Smooth muscle cell (in vitro differentiated cells): ENCODE results near the gene GART. TPM values are rescaled to one million over a fixed set of nuclear protein-coding genes. Genes with fewer than 3 reads are reported as not detected.

Experiments
- DNase-seq: peaks from one replicate; lab custom pipeline; 2025; ENCODE audit not compliant: unreplicated experiment; lab: John Stamatoyannopoulos, UW
- H2AFZ ChIP-seq: fragments of 200-600 bp; sonication (generic); 2 replicates; pipeline ENCODE4 v1.6.0; 2016; ENCODE audit warnings: antibody characterized with exemption, low read depth, mild to moderate bottlenecking
- H3F3A ChIP-seq: fragments of 200-600 bp; sonication (generic); 2 replicates; pipeline ENCODE4 v1.6.0; 2017; ENCODE audit warnings: antibody characterized with exemption, low read depth
- H3K27ac ChIP-seq: fragments of 200-600 bp; sonication (generic); 2 replicates; pipeline ENCODE4 v1.5.1; 2016; ENCODE audit warnings: low read depth, mild to moderate bottlenecking
- H3K27me3 ChIP-seq: fragments of 200-600 bp; sonication (generic); 2 replicates; pipeline ENCODE4 v1.6.1; 2016; ENCODE audit warnings: low read depth, mild to moderate bottlenecking
- H3K36me3 ChIP-seq: fragments of 200-600 bp; sonication (generic); 2 replicates; pipeline ENCODE4 v1.5.1; 2016; ENCODE audit warnings: low read depth
- H3K4me1 ChIP-seq: fragments of 200-600 bp; sonication (generic); 2 replicates; pipeline ENCODE4 v1.5.1; 2016; ENCODE audit warnings: low read depth
- H3K4me2 ChIP-seq: fragments of 200-600 bp; sonication (generic); 2 replicates; pipeline ENCODE4 v1.6.0; 2016; ENCODE audit warnings: mild to moderate bottlenecking
- H3K4me3 ChIP-seq: fragments of 200-600 bp; sonication (generic); 2 replicates; pipeline ENCODE4 v1.5.1; 2016; ENCODE audit warnings: mild to moderate bottlenecking
- H3K79me2 ChIP-seq: fragments of 200-600 bp; sonication (generic); 2 replicates; pipeline ENCODE4 v1.6.0; 2016; ENCODE audit warnings: low read depth, mild to moderate bottlenecking
- H3K9ac ChIP-seq: fragments of 200-600 bp; sonication (generic); 2 replicates; pipeline ENCODE4 v1.6.0; 2016; ENCODE audit warnings: low read depth
- H3K9me3 ChIP-seq: fragments of 200-600 bp; sonication (generic); replicated peaks from 2 replicates; pipeline ENCODE4 v1.5.1; 2016; ENCODE audit warnings: low read depth
- H4K20me1 ChIP-seq: fragments of 200-600 bp; sonication (generic); 2 replicates; pipeline ENCODE4 v1.6.0; 2016; ENCODE audit warnings: low read depth
- CTCF ChIP-seq: fragments of 200-600 bp; sonication (generic); IDR thresholded peaks from 2 replicates; pipeline ENCODE4 v1.5.1; 2017; ENCODE audit warnings: borderline replicate concordance, mild to moderate bottlenecking, antibody characterized with exemption; ENCODE audit not compliant: insufficient read depth, poor library complexity, severe bottlenecking
- WGBS: methylation state at CpG from one replicate; pipeline ENCODE4 v1.1.7; 2016; ENCODE audit warnings: low lambda C conversion rate; 5-methylcytosine and 5-hydroxymethylcytosine counted together
- polyA plus RNA-seq: library from polyadenylated mRNA; unstranded; fragments of >200 nt; fragmentation: Nextera tagmentation; extraction: Ambion mirVana; gene quantifications from 2 replicates; pipeline ENCODE4 v1.2.1, GENCODE V29; 2016
- total RNA-seq: library from RNA; depleted of rRNA; stranded (reverse); fragments of >200 nt; gene quantifications from 2 replicates; pipeline ENCODE4 v1.2.3, GENCODE V29; 2014

The GART gene
- total and polyA plus RNA-seq, 2 experiments from 2014 or later = 29.0 to 38.3 TPM

GRCh38 chr21:33561373-33561772, 19.5 kb upstream of the GART start:
- peaks cover 98% of the 10 kb centered on the region for H4K20me1 ChIP-seq
- no peaks in the 10 kb centered on the region for H3K9me3 ChIP-seq
- 63% methylated on average over 2 of the region's 2 CpGs for WGBS
- no peak overlapping the region for H3K4me2 ChIP-seq
- no peak overlapping the region for H2AFZ ChIP-seq
- H3K36me3 ChIP-seq = peaks cover 42% of the 10 kb centered on the region
- peak overlapping the region; percentile 40 for H3K27ac ChIP-seq
- peaks cover 33% of the 10 kb centered on the region for H3F3A ChIP-seq
- no peak for DNase-seq
- peaks cover 98% of the 10 kb centered on the region for H3K79me2 ChIP-seq
- no peak overlapping the region for H3K9ac ChIP-seq
- H3K27me3 ChIP-seq = no peaks in the 10 kb centered on the region
- TF ChIP-seq CTCF = no peak
- H3K4me3 ChIP-seq = no peak overlapping the region
- no peaks in the 10 kb centered on the region for H3K4me1 ChIP-seq

DNA sequence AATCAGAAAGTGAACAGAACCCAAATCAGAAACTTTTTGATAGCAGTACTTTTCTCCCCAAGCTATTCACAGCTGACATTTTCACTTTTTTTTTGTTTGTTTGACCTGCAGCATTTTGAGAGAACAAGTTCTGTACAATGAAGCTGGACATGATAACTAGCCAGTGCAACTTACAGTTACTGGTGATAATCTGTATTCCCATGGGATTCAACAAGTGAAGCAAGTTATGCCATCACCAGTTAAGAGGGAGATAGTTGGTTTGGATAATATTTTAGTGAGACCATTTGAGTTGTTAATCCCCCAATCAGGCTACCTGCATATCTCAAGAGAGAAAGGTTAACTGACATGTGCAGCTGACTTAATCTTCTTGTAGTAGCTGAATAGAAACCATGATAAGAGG, 19.0 kb upstream of the GART start:
- H3K36me3 ChIP-seq = peaks cover 44% of the 10 kb centered on the region
- H3K27me3 ChIP-seq = no peaks in the 10 kb centered on the region
- TF ChIP-seq CTCF = no peak

GRCh38 chr21:33559813-33560212, 17.9 kb upstream of the GART start:
- Histone ChIP-seq H3K27me3 (no peaks in the 10 kb centered on the region), H3K4me2 (no peak overlapping the region), H4K20me1 (peaks cover 98% of the 10 kb centered on the region), H3K27ac (peak overlapping the region; percentile 13), H3K4me1 (no peaks in the 10 kb centered on the region), H3K9ac (no peak overlapping the region), H3K36me3 (peaks cover 53% of the 10 kb centered on the region), H3F3A (peaks cover 35% of the 10 kb centered on the region), H3K79me2 (peaks cover 98% of the 10 kb centered on the region), H3K4me3 (no peak overlapping the region), H3K9me3 (no peaks in the 10 kb centered on the region), H2AFZ (no peak overlapping the region)
- WGBS = 97% methylated on average over 10 of the region's 10 CpGs
- no peak for TF ChIP-seq CTCF
- DNase-seq = no peak

More for the DNA sequence above, 19.0 kb upstream of the GART start:
- no peak overlapping the region for H3K9ac ChIP-seq
- no peak overlapping the region for H3K4me2 ChIP-seq
- H3K9me3 ChIP-seq = no peaks in the 10 kb centered on the region
- H3K4me3 ChIP-seq = no peak overlapping the region
- no peak for DNase-seq
- peaks cover 99% of the 10 kb centered on the region for H3K79me2 ChIP-seq
- H3K27ac ChIP-seq = peak overlapping the region; percentile 40
- peaks cover 99% of the 10 kb centered on the region for H4K20me1 ChIP-seq
- no peak overlapping the region for H2AFZ ChIP-seq
- no peaks in the 10 kb centered on the region for H3K4me1 ChIP-seq
- peaks cover 35% of the 10 kb centered on the region for H3F3A ChIP-seq

- DNase-seq = no peak
- Histone ChIP-seq H2AFZ (no peak overlapping the region), H3K79me2 (peaks cover 98% of the 10 kb centered on the region), H3F3A (peaks cover 31% of the 10 kb centered on the region), H3K4me1 (no peaks in the 10 kb centered on the region), H3K4me3 (no peak overlapping the region), H4K20me1 (peaks cover 98% of the 10 kb centered on the region), H3K36me3 (peaks cover 59% of the 10 kb centered on the region), H3K9me3 (no peaks in the 10 kb centered on the region), H3K27ac (peak overlapping the region; percentile 13), H3K9ac (no peak overlapping the region), H3K4me2 (no peak overlapping the region), H3K27me3 (no peaks in the 10 kb centered on the region)
- no peak for TF ChIP-seq CTCF
- WGBS = 68% methylated on average over 4 of the region's 4 CpGs
Observed at GRCh38 chr21:33558777-33559421, 17.0 kb upstream of the GART start.
